ENCODE measurements around the gene PRR7. TPM values are rescaled to one million over a fixed set of nuclear protein-coding genes. Genes with fewer than 3 reads are reported as not detected.

Gene PRR7, protein sequence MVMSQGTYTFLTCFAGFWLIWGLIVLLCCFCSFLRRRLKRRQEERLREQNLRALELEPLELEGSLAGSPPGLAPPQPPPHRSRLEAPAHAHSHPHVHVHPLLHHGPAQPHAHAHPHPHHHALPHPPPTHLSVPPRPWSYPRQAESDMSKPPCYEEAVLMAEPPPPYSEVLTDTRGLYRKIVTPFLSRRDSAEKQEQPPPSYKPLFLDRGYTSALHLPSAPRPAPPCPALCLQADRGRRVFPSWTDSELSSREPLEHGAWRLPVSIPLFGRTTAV
- total RNA-seq (1 to 10 TPM; 5.2 to 7.2 TPM), polyA plus RNA-seq (10 to 100 TPM; 14.3 to 17.8 TPM)

GRCh38 chr5:177446200-177447065 lies at the start of gene PRR7:
PRR7 (plus strand) TSS chr5:177446814; CDS start chr5:177455068, 8,254 bp downstream.
- Histone ChIP-seq H3K4me3 (ENCODE audit: low read length in 2 of 2) (peak within 1 kb of the TSS in 1 of 2 donors; percentile 50), H3K27me3 (ENCODE audit: insufficient read depth, low read length) (no peaks in the 10 kb centered on the region), H3K9me3 (ENCODE audit: control insufficient read depth in 1 of 2, low read length in 2 of 2) (no peaks in the 10 kb centered on the region), H3K4me1 (ENCODE audit: insufficient read depth, low read length) (peaks cover 51% of the 10 kb centered on the region), H3K27ac (ENCODE audit: low read depth, low read length) (peak within 1 kb of the TSS; percentile 94), H3K36me3 (ENCODE audit: insufficient read depth, low read length) (peaks cover 8% of the 10 kb centered on the region)
- no peaks in the 10 kb centered on the region for H3K27me3 Mint-ChIP-seq
- peaks cover 25 to 53% (median 41%) of the 10 kb centered on the region in 4 donors for H3K4me1 Mint-ChIP-seq
- peak within 1 kb of the TSS; percentile 95 to 99 (median 97) for H3K27ac Mint-ChIP-seq
- peaks cover 0 to 25% of the 10 kb centered on the region in 2 donors for H3K36me3 Mint-ChIP-seq
- H3K4me3 Mint-ChIP-seq: peak within 1 kb of the TSS; percentile 81 to 90 (median 85)
- intact Hi-C loops (cut with micrococcal nuclease): loop anchor here (1.0 to 2.0 kb wide), 3 partner anchors 8 to 44 kb away; partner anchors contain the start of gene GRK6
- peak; percentile 77 to 85 (median 82) for DNase-seq
- POLR2A ChIA-PET (ENCODE audit: partially characterized antibody): interaction anchor here (0.6 to 20.7 kb wide), 18 partner anchors 8 to 137 kb away, joined by 3 to 1171 read pairs (median 7); partner anchors contain the start of genes DDX41, F12, GRK6 and LMAN2
- peaks cover 0 to 4% (median 0%) of the 10 kb centered on the region in 8 donors for H3K9me3 Mint-ChIP-seq
- CTCF ChIA-PET (ENCODE audit: partially characterized antibody): interaction anchor here (1.0 to 26.1 kb wide), 7 partner anchors 8 to 333 kb away, joined by 4 to 821 read pairs (median 49); partner anchors contain the start of genes F12, GRK6 and PFN3

DNA sequence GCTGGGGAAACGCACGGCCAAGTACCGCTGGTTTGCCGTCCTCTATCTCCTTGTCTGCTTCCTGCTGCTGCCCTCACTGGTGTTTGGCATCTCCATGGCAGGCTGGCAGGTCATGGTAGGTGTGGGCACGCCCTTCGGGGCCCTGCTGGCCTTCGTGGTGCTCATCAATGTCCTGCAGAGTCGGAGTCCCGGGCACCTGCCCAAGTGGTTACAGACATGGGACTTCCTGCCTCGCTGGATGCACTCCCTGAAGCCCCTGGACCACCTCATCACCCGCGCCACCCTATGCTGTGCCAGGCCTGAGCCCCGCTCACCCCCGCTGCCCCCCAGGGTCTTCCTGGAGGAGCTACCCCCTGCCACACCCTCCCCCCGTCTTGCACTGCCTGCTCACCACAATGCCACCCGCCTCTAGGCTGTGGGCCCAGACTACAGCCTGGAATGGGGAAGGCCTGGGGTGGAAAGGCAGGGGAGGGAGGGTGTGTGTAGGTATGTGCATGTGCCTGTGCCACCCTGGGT lies 48.7 kb upstream of the PRR7 start:
- Mint-ChIP-seq H3K36me3 (no peaks in the 10 kb centered on the region), H3K4me3 (no peak overlapping the region), H3K4me1 (peaks cover 4 to 12% (median 8%) of the 10 kb centered on the region in 4 donors), H3K9me3 (peaks cover 0 to 1% (median 0%) of the 10 kb centered on the region in 8 donors), H3K27me3 (no peaks in the 10 kb centered on the region), H3K27ac (no peak overlapping the region)
- POLR2A ChIA-PET (ENCODE audit: partially characterized antibody): no interaction called here
- H3K4me3 ChIP-seq (ENCODE audit: low read length in 2 of 2): no peak overlapping the region
- H3K27me3 ChIP-seq (ENCODE audit: insufficient read depth, low read length): no peaks in the 10 kb centered on the region
- H3K4me1 ChIP-seq (ENCODE audit: insufficient read depth, low read length): peaks cover 10% of the 10 kb centered on the region
- no peak overlapping the region for H3K27ac ChIP-seq (ENCODE audit: low read depth, low read length)
- DNase-seq: no peak
- no peaks in the 10 kb centered on the region for H3K9me3 ChIP-seq (ENCODE audit: control insufficient read depth in 1 of 2, low read length in 2 of 2)
- CTCF ChIA-PET (ENCODE audit: partially characterized antibody): interaction anchor here (0.6 kb wide), 1 partner anchor 31 kb away, joined by 3 read pairs; no protein-coding TSS in a partner anchor
- intact Hi-C loops (cut with micrococcal nuclease): no loop called here
- no peaks in the 10 kb centered on the region for H3K36me3 ChIP-seq (ENCODE audit: insufficient read depth, low read length)

DNA sequence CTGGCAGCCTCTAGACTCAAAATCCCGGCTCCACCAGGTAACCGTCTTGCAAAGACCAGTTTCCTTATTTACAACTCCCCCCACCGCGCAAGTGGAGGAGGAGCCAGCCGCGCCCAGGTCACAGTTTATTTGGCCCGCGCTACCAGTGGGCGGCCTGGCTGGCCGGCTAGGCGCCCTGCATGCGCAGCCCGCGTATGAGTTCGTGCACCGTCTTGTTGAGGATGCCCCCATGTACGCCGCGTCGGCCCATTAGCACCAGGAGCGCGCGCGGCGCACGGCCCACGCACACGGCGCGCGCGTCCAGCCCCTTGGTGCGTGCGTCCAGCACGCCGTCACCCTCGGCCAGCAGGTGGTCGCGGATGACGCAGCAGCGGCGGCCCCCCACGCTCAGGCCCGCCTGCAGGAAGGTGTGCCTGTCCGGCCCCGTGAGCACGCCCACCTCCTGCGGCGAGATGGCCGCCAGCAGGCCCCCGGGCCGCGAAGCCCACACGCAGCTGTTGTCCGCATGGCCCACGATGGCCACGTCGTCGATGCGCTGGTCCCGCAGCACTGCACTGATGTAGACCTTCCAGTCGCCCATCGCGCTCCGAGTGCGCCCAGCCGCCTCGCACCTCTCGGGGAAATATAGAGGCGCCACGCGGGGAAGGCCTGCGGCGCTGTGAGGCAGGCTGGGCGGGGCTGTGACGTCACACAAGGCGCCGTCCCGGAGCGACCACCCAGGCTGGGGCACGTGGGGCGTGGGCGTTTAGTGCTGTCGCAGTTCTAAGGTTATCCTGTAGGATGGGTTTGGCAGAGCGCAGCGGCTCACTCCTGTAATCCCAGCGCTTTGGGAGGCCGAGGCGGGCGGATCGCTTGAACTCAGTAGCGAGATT lies 46.4 kb upstream of the PRR7 start, which contains the start of gene PFN3:
Gene PFN3 (minus strand): TSS at position 665 of the 872 bp plus-strand sequence. CDS start 85 bp downstream, at position 580.
- Histone ChIP-seq H3K4me3 (ENCODE audit: low read length in 2 of 2) (no peak within 1 kb of the TSS), H3K36me3 (ENCODE audit: insufficient read depth, low read length) (no peaks in the 10 kb centered on the region), H3K27ac (ENCODE audit: low read depth, low read length) (no peak within 1 kb of the TSS), H3K4me1 (ENCODE audit: insufficient read depth, low read length) (peaks cover 31% of the 10 kb centered on the region), H3K9me3 (ENCODE audit: control insufficient read depth in 1 of 2, low read length in 2 of 2) (no peaks in the 10 kb centered on the region), H3K27me3 (ENCODE audit: insufficient read depth, low read length) (no peaks in the 10 kb centered on the region)
- intact Hi-C loops (cut with micrococcal nuclease): loop anchor here (5.0 kb wide), 1 partner anchor 38 kb away; no protein-coding TSS in a partner anchor
- no peaks in the 10 kb centered on the region for H3K36me3 Mint-ChIP-seq
- peak within 1 kb of the TSS in 4 of 7 donors; percentile 7 to 64 (median 42) for H3K27ac Mint-ChIP-seq
- H3K27me3 Mint-ChIP-seq: no peaks in the 10 kb centered on the region
- peaks cover 0 to 1% (median 0%) of the 10 kb centered on the region in 8 donors for H3K9me3 Mint-ChIP-seq
- H3K4me1 Mint-ChIP-seq: peaks cover 6 to 32% (median 20%) of the 10 kb centered on the region in 4 donors
- ChIA-PET CTCF (ENCODE audit: partially characterized antibody) (interaction anchor here (1.0 to 16.6 kb wide), 5 partner anchors 10 to 48 kb away, joined by 3 to 821 read pairs (median 295); partner anchors contain the start of genes GRK6, PRR7 and SLC34A1), POLR2A (ENCODE audit: partially characterized antibody) (interaction anchor here (6.5 to 7.1 kb wide), 3 partner anchors 11 to 49 kb away, joined by 126 to 555 read pairs (median 138); partner anchors contain the start of genes PRR7 and SLC34A1)
- no peak for DNase-seq
- no peak within 1 kb of the TSS for H3K4me3 Mint-ChIP-seq

GRCh38 chr5:177402271-177403043 lies 44.2 kb upstream of the PRR7 start:
- no peaks in the 10 kb centered on the region for H3K36me3 ChIP-seq (ENCODE audit: insufficient read depth, low read length)
- Mint-ChIP-seq H3K36me3 (no peaks in the 10 kb centered on the region), H3K4me1 (peaks cover 6 to 36% (median 22%) of the 10 kb centered on the region in 4 donors), H3K27me3 (no peaks in the 10 kb centered on the region), H3K4me3 (peak overlapping the region; percentile 82 to 93 (median 86)), H3K9me3 (peaks cover 0 to 1% (median 0%) of the 10 kb centered on the region in 8 donors), H3K27ac (peak overlapping the region; percentile 51 to 93 (median 84))
- intact Hi-C loops (cut with micrococcal nuclease): loop anchor here (1.0 to 5.0 kb wide), 7 partner anchors 12 to 288 kb away; partner anchors contain the start of genes GRK6 and PRR7
- H3K27me3 ChIP-seq (ENCODE audit: insufficient read depth, low read length): no peaks in the 10 kb centered on the region
- peak overlapping the region; percentile 63 for H3K27ac ChIP-seq (ENCODE audit: low read depth, low read length)
- peak overlapping the region; percentile 52 to 70 for H3K4me3 ChIP-seq (ENCODE audit: low read length in 2 of 2)
- peaks cover 39% of the 10 kb centered on the region for H3K4me1 ChIP-seq (ENCODE audit: insufficient read depth, low read length)
- CTCF ChIA-PET (ENCODE audit: partially characterized antibody): interaction anchor here (0.7 to 16.6 kb wide), 36 partner anchors 8 to 292 kb away, joined by 3 to 821 read pairs (median 7); partner anchors contain the start of genes DDX41, GRK6, LMAN2 and MXD3
- H3K9me3 ChIP-seq (ENCODE audit: control insufficient read depth in 1 of 2, low read length in 2 of 2): no peaks in the 10 kb centered on the region
- POLR2A ChIA-PET (ENCODE audit: partially characterized antibody): interaction anchor here (0.7 to 7.1 kb wide), 24 partner anchors 10 to 289 kb away, joined by 3 to 555 read pairs (median 8); partner anchors contain the start of genes B4GALT7, GRK6, LMAN2 and PDLIM7
- peak; percentile 65 to 78 (median 71) for DNase-seq

DNA sequence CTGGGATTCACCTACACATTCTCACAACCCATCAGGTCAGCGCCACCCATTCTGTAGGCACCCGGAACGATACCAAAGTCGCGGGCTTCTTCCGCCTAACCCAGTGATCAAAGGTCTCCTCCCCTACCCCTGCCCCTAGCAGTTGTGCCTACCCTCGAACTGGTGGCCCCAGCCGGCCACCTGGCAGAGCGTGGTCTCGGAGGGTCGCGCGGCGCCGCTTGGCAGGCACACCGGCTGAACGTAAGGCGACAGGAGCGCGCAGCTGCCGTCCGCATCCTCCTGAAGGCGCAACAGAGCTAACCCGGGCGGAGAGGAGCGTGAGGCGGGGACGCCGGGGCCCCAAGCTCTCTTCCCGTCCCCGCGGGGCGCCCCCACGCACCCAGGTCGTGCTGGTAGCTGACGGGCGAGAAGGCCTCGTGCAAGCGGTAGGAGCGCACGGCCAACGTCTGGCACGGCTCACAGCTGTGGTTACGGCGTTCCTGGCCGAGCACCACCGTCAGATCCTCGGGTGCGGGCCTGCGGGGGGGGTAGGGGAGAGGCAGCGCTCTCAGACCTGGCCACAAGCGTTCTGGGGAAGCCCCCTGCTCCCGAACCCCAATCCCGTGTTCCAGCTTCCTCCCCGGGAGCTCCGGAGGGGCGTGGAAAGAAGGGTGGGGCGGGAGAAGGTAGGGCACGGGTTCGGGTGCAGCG lies 43.4 kb upstream of the PRR7 start:
- Histone ChIP-seq H3K27ac (ENCODE audit: low read depth, low read length) (peak overlapping the region; percentile 63), H3K36me3 (ENCODE audit: insufficient read depth, low read length) (no peaks in the 10 kb centered on the region), H3K27me3 (ENCODE audit: insufficient read depth, low read length) (no peaks in the 10 kb centered on the region), H3K4me3 (ENCODE audit: low read length in 2 of 2) (peak overlapping the region; percentile 52 to 70), H3K4me1 (ENCODE audit: insufficient read depth, low read length) (peaks cover 39% of the 10 kb centered on the region), H3K9me3 (ENCODE audit: control insufficient read depth in 1 of 2, low read length in 2 of 2) (no peaks in the 10 kb centered on the region)
- intact Hi-C loops (cut with micrococcal nuclease): loop anchor here (1.0 to 5.0 kb wide), 4 partner anchors 23 to 44 kb away; partner anchors contain the start of genes GRK6 and PRR7
- Mint-ChIP-seq H3K36me3 (no peaks in the 10 kb centered on the region), H3K4me3 (peak overlapping the region; percentile 82 to 93 (median 86)), H3K27me3 (no peaks in the 10 kb centered on the region), H3K27ac (peak overlapping the region in 6 of 7 donors; percentile 57 to 93 (median 86)), H3K4me1 (peaks cover 6 to 36% (median 22%) of the 10 kb centered on the region in 4 donors), H3K9me3 (no peaks in the 10 kb centered on the region)
- peak; percentile 63 to 77 (median 68) for DNase-seq
- CTCF ChIA-PET (ENCODE audit: partially characterized antibody): interaction anchor here (0.9 to 16.6 kb wide), 38 partner anchors 7 to 868 kb away, joined by 3 to 821 read pairs (median 8); partner anchors contain the start of genes DDX41, GRK6, LMAN2 and MXD3
- POLR2A ChIA-PET (ENCODE audit: partially characterized antibody): interaction anchor here (0.7 to 7.1 kb wide), 25 partner anchors 9 to 98 kb away, joined by 3 to 555 read pairs (median 9); partner anchors contain the start of genes GRK6, LMAN2, PDLIM7 and PRR7

All from CD4-positive, alpha-beta memory T cell (primary cell).